Activated CD4-positive, alpha-beta T cell treated with anti-CD3 and anti-CD28 coated beads for 36 hours (primary cell): Measurements from ENCODE around the gene ZNF543. TPM values are rescaled to one million over a fixed set of nuclear protein-coding genes. Genes with fewer than 3 reads are reported as not detected.

Experiments used
- ATAC-seq: fragments of 200-7000 bp; cut with Tn5 transposase; one replicate; pipeline ENCODE4 v1.10.0; 2021; ENCODE audit warnings: mild to moderate bottlenecking, moderate library complexity
- CTCF ChIA-PET: fragments of 350-600 bp; sonication (Branson Sonifier 250); formaldehyde crosslinking; loops from one replicate; lab custom pipeline; 2021; ENCODE audit warnings: antibody characterized with exemption; lab: Charles Lee
- POLR2A ChIA-PET: fragments of 350-600 bp; sonication (Branson Sonifier 250); formaldehyde crosslinking; loops from one replicate; lab custom pipeline; 2021; ENCODE audit warnings: antibody characterized with exemption, inconsistent platforms; lab: Charles Lee
- DNase-seq: peaks from one replicate; pipeline ENCODE4 v3.0.0-alpha.2; 2020
- H3K27ac Mint-ChIP-seq: one replicate; pipeline ENCODE4 v1.8.0; 2021; ENCODE audit warnings: mixed read lengths
- H3K27me3 Mint-ChIP-seq: one replicate; pipeline ENCODE4 v1.8.0; 2021; ENCODE audit warnings: mixed read lengths
- H3K36me3 Mint-ChIP-seq: one replicate; pipeline ENCODE4 v1.8.0; 2021; ENCODE audit warnings: low read depth, mixed read lengths
- H3K4me1 Mint-ChIP-seq: one replicate; pipeline ENCODE4 v1.8.0; 2021; ENCODE audit warnings: mixed read lengths
- H3K4me3 Mint-ChIP-seq: one replicate; pipeline ENCODE4 v1.8.0; 2021; ENCODE audit warnings: mild to moderate bottlenecking, moderate library complexity, mixed read lengths
- H3K9me3 Mint-ChIP-seq: one replicate; pipeline ENCODE4 v1.8.0; 2021; ENCODE audit warnings: low read depth, mixed read lengths
- intact Hi-C, 2 experiments: fragments of 100-400 bp; cut with DNase I in 1 of 2; cut with micrococcal nuclease in 1 of 2; formaldehyde crosslinking; loops; one replicate each; pipeline versions ENCODE4 v1.14.2 to v1.15.1; 2022 to 2024; cut with DNase I, micrococcal nuclease
- total RNA-seq, 2 experiments: library from RNA; stranded (reverse); gene quantifications; one replicate each; pipeline ENCODE4 v1.2.3, GENCODE V29; 2021

ZNF543 gene
- total RNA-seq, 2 experiments from 2014 or later: 5.8 to 6.2 TPM

DNA sequence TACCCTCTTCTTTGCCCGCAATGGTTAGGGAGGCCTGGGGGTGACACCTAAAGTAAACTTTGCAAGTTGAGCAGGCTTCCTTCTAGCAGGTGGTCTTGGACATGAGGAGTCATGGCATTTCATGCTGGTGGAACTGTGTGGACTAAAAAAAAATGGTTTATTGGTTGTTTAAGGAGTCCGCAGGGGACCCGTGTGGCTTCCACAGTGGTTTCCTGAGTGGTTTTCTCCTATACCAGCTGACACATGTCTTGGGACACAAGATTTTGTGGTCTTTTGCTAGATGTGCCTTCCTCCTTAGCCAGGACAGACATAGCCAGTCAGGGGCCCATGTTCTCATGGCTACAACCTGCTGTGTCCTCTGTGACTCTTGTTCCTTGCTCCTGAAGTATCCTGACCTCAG lies 1.5 kb downstream of the ZNF543 start:
- Mint-ChIP-seq H3K27ac (no peak overlapping the region), H3K36me3 (peaks cover 58% of the 10 kb centered on the region)
- intact Hi-C loops: no loop called here

DNA sequence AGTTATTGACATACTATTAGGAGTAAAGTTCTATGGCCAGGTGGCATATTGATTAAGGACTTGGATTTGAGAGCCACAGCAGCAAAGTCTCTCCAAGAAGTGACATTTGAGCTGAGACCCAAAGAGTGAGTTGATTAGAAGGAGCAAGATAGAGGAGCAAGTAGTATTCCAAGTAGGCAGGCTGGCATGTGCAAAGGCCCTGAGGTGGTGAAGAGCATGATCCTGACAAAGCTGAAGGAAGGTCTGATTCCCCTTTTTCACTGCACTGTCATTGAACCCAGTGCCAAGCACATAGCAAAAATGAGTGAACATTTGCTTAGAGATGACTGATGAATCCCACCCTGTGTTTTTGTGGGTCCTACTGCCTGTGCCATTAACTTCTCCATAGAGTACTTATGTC lies 4.7 kb downstream of the ZNF543 start:
- ChIA-PET CTCF (no interaction called here), POLR2A (no interaction called here)
- Mint-ChIP-seq H3K4me3 (no peak overlapping the region), H3K36me3 (peaks cover 89% of the 10 kb centered on the region), H3K27me3 (no peaks in the 10 kb centered on the region), H3K27ac (no peak overlapping the region), H3K4me1 (peaks cover 21% of the 10 kb centered on the region), H3K9me3 (peaks cover 31% of the 10 kb centered on the region)
- ATAC-seq (no peak), DNase-seq (no peak)
- intact Hi-C loops: no loop called here

More for the DNA sequence above, 1.5 kb downstream of the ZNF543 start:
- H3K4me3 Mint-ChIP-seq: peak overlapping the region; percentile 94
- DNase-seq (no peak), ATAC-seq (no peak)
- peaks cover 24% of the 10 kb centered on the region for H3K4me1 Mint-ChIP-seq
- ChIA-PET CTCF (interaction anchor here (0.6 to 0.7 kb wide), 2 partner anchors 21 to 566 kb away, joined by 3 read pairs; no protein-coding TSS in a partner anchor), POLR2A (no interaction called here)
- H3K9me3 Mint-ChIP-seq: peaks cover 15% of the 10 kb centered on the region
- H3K27me3 Mint-ChIP-seq: peaks cover 11% of the 10 kb centered on the region

DNA sequence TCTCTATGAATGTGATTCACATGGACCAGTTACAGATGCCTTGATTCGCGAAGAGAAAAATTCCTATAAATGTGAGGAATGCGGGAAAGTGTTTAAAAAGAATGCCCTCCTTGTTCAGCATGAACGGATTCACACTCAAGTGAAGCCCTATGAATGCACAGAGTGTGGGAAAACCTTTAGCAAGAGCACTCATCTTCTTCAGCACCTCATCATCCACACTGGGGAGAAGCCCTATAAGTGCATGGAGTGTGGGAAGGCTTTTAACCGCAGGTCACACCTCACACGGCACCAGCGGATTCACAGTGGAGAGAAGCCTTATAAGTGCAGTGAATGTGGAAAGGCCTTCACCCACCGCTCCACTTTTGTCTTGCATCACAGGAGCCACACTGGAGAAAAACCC lies 7.7 kb downstream of the ZNF543 start:
- POLR2A ChIA-PET: no interaction called here
- CTCF ChIA-PET: no interaction called here
- Mint-ChIP-seq H3K4me3 (no peak overlapping the region), H3K27ac (no peak overlapping the region), H3K9me3 (peaks cover 34% of the 10 kb centered on the region), H3K27me3 (no peaks in the 10 kb centered on the region), H3K4me1 (no peaks in the 10 kb centered on the region), H3K36me3 (peaks cover 86% of the 10 kb centered on the region)
- ATAC-seq (no peak), DNase-seq (no peak)
- intact Hi-C loops: no loop called here

DNA sequence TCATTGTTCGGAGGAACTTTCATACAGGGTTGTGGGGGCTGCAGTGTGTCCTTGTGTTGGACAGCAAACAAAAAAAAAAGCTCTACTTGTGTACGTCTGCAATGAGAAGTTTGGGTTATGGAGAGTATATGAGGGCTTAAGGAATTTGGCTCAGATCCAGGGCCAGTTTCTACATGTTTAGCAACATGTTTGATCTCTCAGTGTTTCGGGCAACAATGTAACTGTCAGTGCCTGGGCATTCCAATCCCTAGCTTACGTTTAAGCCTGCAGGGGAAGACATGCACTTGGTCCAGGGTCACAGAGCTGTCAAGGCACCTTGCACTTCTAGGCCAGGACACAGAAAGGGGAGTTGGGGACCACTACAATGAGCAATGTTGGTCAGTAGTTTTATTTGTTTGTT lies 13.9 kb downstream of the ZNF543 start:
- DNase-seq (no peak), ATAC-seq (no peak)
- POLR2A ChIA-PET: no interaction called here
- H3K9me3 Mint-ChIP-seq: peaks cover 20% of the 10 kb centered on the region
- H3K27me3 Mint-ChIP-seq: no peaks in the 10 kb centered on the region
- CTCF ChIA-PET: interaction anchor here (0.6 kb wide), 2 partner anchors 14 to 174 kb away, joined by 3 to 5 read pairs; no protein-coding TSS in a partner anchor
- H3K4me1 Mint-ChIP-seq: no peaks in the 10 kb centered on the region
- intact Hi-C loops: no loop called here
- no peak overlapping the region for H3K27ac Mint-ChIP-seq
- H3K4me3 Mint-ChIP-seq: no peak overlapping the region
- peaks cover 57% of the 10 kb centered on the region for H3K36me3 Mint-ChIP-seq

DNA sequence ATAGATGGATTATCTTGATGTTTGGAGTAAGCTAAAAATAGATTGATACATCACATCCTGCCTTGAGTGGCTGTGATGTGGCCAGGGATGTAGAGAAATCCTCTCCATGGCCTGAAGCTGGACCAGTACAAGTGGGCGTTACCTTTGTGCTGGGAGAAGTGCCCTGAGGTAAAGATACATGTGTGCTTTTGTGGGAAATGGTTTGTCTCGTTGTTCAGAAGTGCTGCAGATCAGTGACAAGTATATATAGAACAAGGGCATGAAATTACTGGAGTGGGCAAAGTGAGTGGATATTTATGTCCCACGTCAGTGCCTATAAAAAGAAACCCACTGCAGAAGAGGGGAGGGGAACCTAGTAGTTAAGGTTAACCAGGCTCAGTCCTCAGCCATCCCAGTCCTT lies 18.6 kb downstream of the ZNF543 start:
- intact Hi-C loops: no loop called here
- Mint-ChIP-seq H3K36me3 (peaks cover 31% of the 10 kb centered on the region), H3K9me3 (peaks cover 25% of the 10 kb centered on the region), H3K4me1 (no peaks in the 10 kb centered on the region), H3K4me3 (no peak overlapping the region), H3K27ac (no peak overlapping the region), H3K27me3 (no peaks in the 10 kb centered on the region)
- no peak for ATAC-seq
- CTCF ChIA-PET: no interaction called here
- POLR2A ChIA-PET: no interaction called here
- DNase-seq: no peak

DNA sequence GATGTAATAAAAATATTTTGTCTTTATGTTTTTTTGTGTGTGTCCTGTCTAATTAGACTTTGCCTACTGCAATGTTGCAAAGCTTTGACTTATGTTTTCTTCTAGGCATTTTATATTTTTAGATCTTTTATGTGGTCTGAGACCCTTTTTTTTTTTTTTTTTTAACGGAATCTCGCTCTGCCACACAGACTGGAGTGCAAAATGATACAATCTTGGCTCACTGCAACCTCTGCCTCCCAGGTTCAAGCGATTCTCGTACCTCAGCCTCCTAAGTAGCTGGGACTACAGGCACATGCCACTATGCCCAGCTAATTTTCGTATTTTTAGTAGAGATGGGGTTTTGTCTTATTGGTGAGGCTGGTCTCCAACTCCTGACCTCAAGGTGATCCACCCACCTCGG lies 22.3 kb downstream of the ZNF543 start:
- Mint-ChIP-seq H3K27ac (no peak overlapping the region), H3K4me3 (no peak overlapping the region), H3K36me3 (peaks cover 13% of the 10 kb centered on the region), H3K27me3 (peaks cover 6% of the 10 kb centered on the region), H3K4me1 (no peaks in the 10 kb centered on the region), H3K9me3 (peaks cover 24% of the 10 kb centered on the region)
- intact Hi-C loops: no loop called here
- ATAC-seq (no peak), DNase-seq (no peak)
- CTCF ChIA-PET: interaction anchor here (0.6 to 0.7 kb wide), 2 partner anchors 21 to 211 kb away, joined by 3 read pairs; no protein-coding TSS in a partner anchor
- POLR2A ChIA-PET: no interaction called here

DNA sequence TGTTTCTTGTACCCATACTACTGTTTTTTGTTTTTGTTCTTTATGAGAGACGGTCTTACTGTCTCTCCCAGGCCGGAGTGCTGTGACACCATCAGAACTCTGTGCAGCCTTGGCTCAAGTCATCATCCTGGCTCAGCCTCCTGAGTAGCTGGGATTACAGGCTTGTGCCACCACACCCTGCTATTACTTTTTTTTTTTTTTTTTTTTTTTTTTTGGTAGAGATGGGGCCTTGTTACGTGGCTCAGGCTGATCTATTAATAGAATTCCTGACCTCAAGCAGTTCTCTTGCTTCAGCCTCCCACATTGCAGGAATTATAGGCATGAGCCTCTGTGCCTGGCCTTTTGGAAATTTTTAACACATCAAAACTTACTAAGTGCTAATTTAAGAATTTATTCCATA lies 27.9 kb downstream of the ZNF543 start:
- ChIA-PET CTCF (interaction anchor here (0.7 to 1.0 kb wide), 3 partner anchors 9 to 20 kb away, joined by 3 to 5 read pairs (median 3); no protein-coding TSS in a partner anchor), POLR2A (no interaction called here)
- peaks cover 6% of the 10 kb centered on the region for H3K27me3 Mint-ChIP-seq
- DNase-seq: no peak
- no peak overlapping the region for H3K27ac Mint-ChIP-seq
- peaks cover 26% of the 10 kb centered on the region for H3K36me3 Mint-ChIP-seq
- H3K4me3 Mint-ChIP-seq: no peak overlapping the region
- H3K9me3 Mint-ChIP-seq: peaks cover 19% of the 10 kb centered on the region
- H3K4me1 Mint-ChIP-seq: peaks cover 23% of the 10 kb centered on the region
- intact Hi-C loops: no loop called here
- no peak for ATAC-seq

DNA sequence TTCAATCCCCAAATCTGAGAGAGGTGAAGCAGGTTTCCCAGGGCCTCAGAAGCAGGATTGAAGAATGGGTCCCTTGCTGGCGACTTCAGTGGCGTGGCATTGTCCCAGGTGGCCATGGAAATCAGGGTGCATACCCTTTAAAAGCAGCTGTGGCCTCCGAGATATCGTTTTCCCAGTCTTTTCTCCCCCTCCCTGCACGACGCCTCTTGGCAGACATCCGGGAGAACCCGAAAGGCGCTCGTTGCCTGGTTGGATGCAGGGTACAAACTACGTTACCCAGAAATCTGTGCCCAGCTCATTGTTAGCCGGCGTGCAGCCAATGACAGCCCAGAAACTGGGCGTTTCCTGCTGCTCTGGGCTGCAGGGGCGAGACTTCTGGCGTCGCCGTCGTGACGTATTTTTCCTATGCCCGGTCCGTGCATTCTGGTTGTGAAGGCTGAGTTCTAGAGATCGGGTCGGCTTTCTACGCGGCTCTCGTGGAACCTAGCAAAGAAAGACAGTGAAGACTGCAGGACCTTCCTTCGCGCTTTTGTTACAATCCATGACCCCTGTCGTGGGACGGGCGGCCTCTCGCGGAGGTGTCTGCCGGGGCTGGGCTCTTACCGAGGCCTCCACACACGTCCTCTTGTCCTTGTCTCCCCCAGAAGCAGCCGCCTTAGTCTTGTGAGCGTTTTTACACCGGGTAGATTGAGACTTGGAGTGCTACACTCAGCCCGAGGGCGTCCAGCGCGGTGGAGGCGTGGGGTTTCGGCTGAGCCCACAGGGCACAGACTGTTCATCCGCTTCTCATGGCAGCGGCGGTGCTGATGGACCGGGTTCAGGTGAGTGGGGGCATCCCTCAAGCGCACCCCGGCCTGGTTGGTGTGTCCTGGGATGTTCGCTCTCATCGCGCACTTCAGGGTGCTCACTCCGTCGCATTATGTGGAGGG lies 30.9 kb downstream of the ZNF543 start, which contains the start of gene ZNF304:
Gene ZNF304, plus strand, starts transcription at position 395 of the 929 bp plus-strand sequence. Its CDS starts 394 bp downstream, at position 789.
- ATAC-seq: peak; percentile 100
- intact Hi-C loops: loop anchor here (1.0 to 5.0 kb wide), 9 partner anchors 12 to 565 kb away; partner anchors contain the start of genes TRAPPC2B (in 2 of the 2), ZNF547 (in 2 of the 2), ZNF805 (in 2 of the 2) and ZNF417 (in 1 of the 2)
- CTCF ChIA-PET: interaction anchor here (0.7 kb wide), 1 partner anchor 53 kb away, joined by 3 read pairs; no protein-coding TSS in a partner anchor
- Mint-ChIP-seq H3K4me3 (peak within 1 kb of the TSS; percentile 96), H3K9me3 (peaks cover 36% of the 10 kb centered on the region), H3K27ac (peak within 1 kb of the TSS; percentile 90), H3K4me1 (peaks cover 25% of the 10 kb centered on the region), H3K27me3 (peaks cover 4% of the 10 kb centered on the region), H3K36me3 (peaks cover 56% of the 10 kb centered on the region)
- POLR2A ChIA-PET: interaction anchor here (0.6 to 0.8 kb wide), 2 partner anchors 38 to 89 kb away, joined by 3 to 4 read pairs; partner anchors contain the start of gene ZNF548
- DNase-seq: peak; percentile 94

DNA sequence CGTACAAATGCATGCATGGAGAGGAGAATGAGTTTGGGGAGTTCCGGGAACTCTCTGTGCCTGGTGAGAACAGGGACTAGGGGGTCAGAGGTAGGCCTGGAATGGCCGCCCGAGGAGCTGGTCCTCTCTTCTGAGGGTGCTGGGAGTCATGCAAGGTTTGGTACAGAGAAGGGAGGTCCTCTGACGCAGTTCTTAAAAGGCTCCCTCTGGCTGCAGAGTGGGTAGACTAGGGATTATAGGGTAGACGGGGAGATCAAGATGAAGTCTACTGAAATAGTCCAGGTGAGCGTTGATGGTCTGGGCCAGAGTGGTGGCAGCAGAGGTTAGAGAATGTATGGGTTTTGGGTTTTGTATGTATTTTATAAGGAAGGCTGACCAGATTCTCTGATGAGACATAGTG lies 31.6 kb downstream of the ZNF543 start:
- intact Hi-C loops: loop anchor here (1.0 to 5.0 kb wide), 9 partner anchors 11 to 564 kb away; partner anchors contain the start of genes TRAPPC2B (in 2 of the 2), ZNF547 (in 2 of the 2), ZNF805 (in 2 of the 2) and ZNF417 (in 1 of the 2)
- Mint-ChIP-seq H3K27ac (peak overlapping the region; percentile 90), H3K27me3 (peaks cover 2% of the 10 kb centered on the region), H3K36me3 (peaks cover 63% of the 10 kb centered on the region), H3K9me3 (peaks cover 42% of the 10 kb centered on the region), H3K4me3 (peak overlapping the region; percentile 96), H3K4me1 (peaks cover 25% of the 10 kb centered on the region)
- ChIA-PET POLR2A (no interaction called here), CTCF (no interaction called here)
- ATAC-seq (no peak), DNase-seq (no peak)

DNA sequence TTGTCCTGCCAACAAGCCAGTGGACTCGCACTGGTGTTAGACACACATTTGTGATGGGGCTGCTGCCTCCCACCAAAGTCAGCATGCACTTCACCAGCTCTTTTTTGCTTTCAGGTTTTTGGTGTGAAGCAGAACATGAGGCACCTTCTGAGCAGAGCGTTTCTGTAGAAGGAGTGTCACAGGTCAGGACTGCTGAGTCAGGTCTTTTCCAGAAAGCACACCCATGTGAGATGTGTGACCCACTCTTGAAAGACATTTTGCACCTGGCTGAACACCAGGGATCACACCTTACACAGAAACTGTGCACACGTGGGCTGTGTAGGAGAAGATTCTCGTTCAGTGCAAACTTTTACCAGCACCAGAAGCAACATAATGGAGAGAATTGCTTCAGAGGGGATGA lies 35.6 kb downstream of the ZNF543 start:
- POLR2A ChIA-PET: no interaction called here
- ATAC-seq (no peak), DNase-seq (no peak)
- Mint-ChIP-seq H3K4me1 (peaks cover 20% of the 10 kb centered on the region), H3K4me3 (no peak overlapping the region), H3K9me3 (peaks cover 51% of the 10 kb centered on the region), H3K36me3 (peaks cover 88% of the 10 kb centered on the region), H3K27me3 (no peaks in the 10 kb centered on the region), H3K27ac (no peak overlapping the region)
- CTCF ChIA-PET: no interaction called here
- intact Hi-C loops: no loop called here

DNA sequence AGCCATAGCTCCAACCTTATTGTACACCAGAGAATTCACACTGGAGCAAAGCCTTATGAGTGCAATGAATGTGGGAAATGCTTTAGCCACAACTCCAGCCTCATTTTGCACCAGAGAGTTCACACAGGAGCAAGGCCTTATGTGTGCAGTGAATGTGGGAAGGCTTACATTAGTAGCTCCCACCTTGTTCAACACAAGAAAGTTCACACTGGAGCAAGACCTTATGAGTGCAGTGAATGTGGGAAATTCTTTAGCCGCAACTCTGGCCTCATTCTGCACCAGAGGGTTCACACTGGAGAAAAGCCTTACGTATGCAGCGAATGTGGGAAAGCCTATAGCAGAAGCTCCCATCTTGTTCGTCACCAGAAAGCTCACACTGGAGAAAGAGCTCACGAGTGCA lies 37.1 kb downstream of the ZNF543 start:
- H3K9me3 Mint-ChIP-seq: peaks cover 52% of the 10 kb centered on the region
- H3K27me3 Mint-ChIP-seq: no peaks in the 10 kb centered on the region
- DNase-seq (no peak), ATAC-seq (no peak)
- no peak overlapping the region for H3K27ac Mint-ChIP-seq
- intact Hi-C loops: no loop called here
- ChIA-PET POLR2A (no interaction called here), CTCF (interaction anchor here (0.9 kb wide), 1 partner anchor 9 kb away, joined by 3 read pairs; no protein-coding TSS in a partner anchor)
- H3K36me3 Mint-ChIP-seq: peaks cover 76% of the 10 kb centered on the region
- no peak overlapping the region for H3K4me3 Mint-ChIP-seq
- H3K4me1 Mint-ChIP-seq: peaks cover 10% of the 10 kb centered on the region
